H9 (cell line): Measurements from ENCODE around the gene IFT25. TPM values are rescaled to one million over a fixed set of nuclear protein-coding genes. Genes with fewer than 3 reads are reported as not detected.

Source experiments
- DNase-seq: peaks from one replicate; pipeline ENCODE4 v3.0.0-alpha.2; 2017
- H2AFZ ChIP-seq: one replicate; pipeline ENCODE4 v1.6.1; 2013; ENCODE audit warnings: mild to moderate bottlenecking, low read length, control low read depth, moderate library complexity
- H2AK5ac ChIP-seq: 2 replicates; pipeline ENCODE4 v1.6.1; 2013; ENCODE audit warnings: low read length, control low read depth, mixed read lengths; ENCODE audit not compliant: insufficient read length
- H2BK120ac ChIP-seq: one replicate; pipeline ENCODE4 v1.6.1; 2013; ENCODE audit warnings: low read depth, mild to moderate bottlenecking, low read length, control low read depth, inconsistent platforms; ENCODE audit not compliant: poor library complexity, severe bottlenecking
- H2BK12ac ChIP-seq: 2 replicates; pipeline ENCODE4 v1.6.1; 2013; ENCODE audit warnings: low read length, control low read depth, mixed read lengths, low read depth; ENCODE audit not compliant: insufficient read length
- H2BK15ac ChIP-seq: 2 replicates; pipeline ENCODE4 v1.6.1; 2013; ENCODE audit warnings: low read depth, low read length, control low read depth
- H2BK20ac ChIP-seq: one replicate; pipeline ENCODE4 v1.6.1; 2013; ENCODE audit warnings: low read depth, mild to moderate bottlenecking, low read length, control low read depth, inconsistent platforms; ENCODE audit not compliant: poor library complexity, severe bottlenecking
- H2BK5ac ChIP-seq: 2 replicates; pipeline ENCODE4 v1.6.1; 2013; ENCODE audit warnings: low read length, control low read depth, mixed read lengths; ENCODE audit not compliant: insufficient read length
- H3K14ac ChIP-seq: 2 replicates; pipeline ENCODE4 v1.6.1; 2013; ENCODE audit warnings: low read length, control low read depth; ENCODE audit not compliant: insufficient read depth
- H3K18ac ChIP-seq: 2 replicates; pipeline ENCODE4 v1.6.1; 2013; ENCODE audit warnings: low read depth, mild to moderate bottlenecking, mixed read lengths, low read length, control low read depth; ENCODE audit not compliant: insufficient read length
- H3K23ac ChIP-seq: 2 replicates; pipeline ENCODE4 v1.6.1; 2013; ENCODE audit warnings: low read length, control low read depth, mixed read lengths, low read depth; ENCODE audit not compliant: insufficient read length
- H3K23me2 ChIP-seq: 2 replicates; pipeline ENCODE4 v1.6.1; 2013; ENCODE audit warnings: low read depth, mild to moderate bottlenecking, mixed read lengths, low read length, control low read depth; ENCODE audit not compliant: insufficient read length, poor library complexity, severe bottlenecking
- H3K27ac ChIP-seq: 2 replicates; pipeline ENCODE4 v1.5.1; 2013; ENCODE audit warnings: low read length, control low read depth, mixed read lengths, low read depth; ENCODE audit not compliant: insufficient read length
- H3K27me3 ChIP-seq: 2 replicates; pipeline ENCODE4 v1.6.1; 2013; ENCODE audit warnings: low read length, control low read depth, inconsistent platforms; ENCODE audit not compliant: insufficient read depth
- H3K4ac ChIP-seq: 2 replicates; pipeline ENCODE4 v1.6.1; 2013; ENCODE audit warnings: low read depth, mild to moderate bottlenecking, control low read depth, inconsistent platforms, low read length, moderate library complexity
- H3K4me1 ChIP-seq: 2 replicates; pipeline ENCODE4 v1.6.1; 2013; ENCODE audit warnings: low read length, control low read depth, inconsistent platforms; ENCODE audit not compliant: insufficient read depth
- H3K4me2 ChIP-seq: 2 replicates; pipeline ENCODE4 v1.6.1; 2013; ENCODE audit warnings: low read length, control low read depth, mixed read lengths; ENCODE audit not compliant: insufficient read length, insufficient read depth
- H3K56ac ChIP-seq: 2 replicates; pipeline ENCODE4 v1.6.1; 2013; ENCODE audit warnings: low read depth, mild to moderate bottlenecking, mixed read lengths, low read length, control low read depth; ENCODE audit not compliant: insufficient read length
- H3K79me1 ChIP-seq: 2 replicates; pipeline ENCODE4 v1.6.1; 2013; ENCODE audit warnings: low read depth, mild to moderate bottlenecking, moderate library complexity, low read length, control low read depth, inconsistent platforms; ENCODE audit not compliant: insufficient read depth, poor library complexity, severe bottlenecking
- H3K79me2 ChIP-seq: 2 replicates; pipeline ENCODE4 v1.6.1; 2013; ENCODE audit warnings: low read length, control low read depth, inconsistent platforms; ENCODE audit not compliant: insufficient read depth
- H3K9ac ChIP-seq: 2 replicates; pipeline ENCODE4 v1.6.1; 2013; ENCODE audit warnings: low read length, control low read depth, mixed read lengths; ENCODE audit not compliant: insufficient read length; ENCODE audit errors: extremely low read depth
- H3K9me3 ChIP-seq: one replicate; pipeline ENCODE4 v1.6.1; 2013; ENCODE audit warnings: low read depth, low read length, inconsistent platforms; ENCODE audit not compliant: control insufficient read depth
- H3T11ph ChIP-seq: one replicate; pipeline ENCODE4 v1.6.1; 2013; ENCODE audit warnings: mild to moderate bottlenecking, low read length, control low read depth, inconsistent platforms
- H4K20me1 ChIP-seq: one replicate; pipeline ENCODE4 v1.6.1; 2013; ENCODE audit not compliant: control insufficient read depth, insufficient read length, insufficient read depth
- H4K5ac ChIP-seq: 2 replicates; pipeline ENCODE4 v1.6.1; 2013; ENCODE audit warnings: low read depth, mild to moderate bottlenecking, mixed read lengths, low read length, control low read depth; ENCODE audit not compliant: insufficient read length
- H4K8ac ChIP-seq: replicated peaks from 2 replicates; pipeline ENCODE4 v1.6.1; 2013; ENCODE audit warnings: low read length, control low read depth, mixed read lengths, low read depth; ENCODE audit not compliant: insufficient read length
- H4K91ac ChIP-seq: 2 replicates; pipeline ENCODE4 v1.6.1; 2013; ENCODE audit warnings: low read depth, mild to moderate bottlenecking, moderate library complexity, mixed read lengths, low read length, control low read depth; ENCODE audit not compliant: insufficient read length
- H3K27ac Mint-ChIP-seq, 3 experiments: 2 replicates in 2 of 3; 3 replicates in 1 of 3; pipeline ENCODE4 v1.8.0; 2020 to 2021; ENCODE audit warnings: mixed read lengths in 3 of 3, mild to moderate bottlenecking in 1 of 3, moderate library complexity in 1 of 3
- H3K27me3 Mint-ChIP-seq: 2 replicates; pipeline ENCODE4 v1.8.0; 2021; ENCODE audit warnings: low read depth, mild to moderate bottlenecking, moderate library complexity, mixed read lengths
- H3K36me3 Mint-ChIP-seq, 3 experiments: 2 replicates in 2 of 3; 3 replicates in 1 of 3; pipeline ENCODE4 v1.8.0; 2020 to 2021; ENCODE audit warnings: low read depth in 3 of 3, mixed read lengths in 3 of 3; ENCODE audit not compliant: insufficient read depth in 1 of 3
- H3K4me1 Mint-ChIP-seq, 2 experiments: 2 replicates each; pipeline ENCODE4 v1.8.0; 2020; ENCODE audit warnings: mixed read lengths in 2 of 2
- H3K4me3 Mint-ChIP-seq, 2 experiments: 2 replicates in 1 of 2; 3 replicates in 1 of 2; pipeline ENCODE4 v1.8.0; 2020 to 2021; ENCODE audit warnings: mild to moderate bottlenecking in 2 of 2, mixed read lengths in 2 of 2, moderate library complexity in 1 of 2
- H3K9me3 Mint-ChIP-seq, 2 experiments: 2 replicates in 1 of 2; 3 replicates in 1 of 2; pipeline ENCODE4 v1.8.0; 2020; ENCODE audit warnings: mild to moderate bottlenecking in 2 of 2, mixed read lengths in 2 of 2, moderate library complexity in 1 of 2
- WGBS: extraction: QIAGEN DNeasy Blood & Tissue Kit; methylation state at CpG from one replicate; pipeline ENCODE4 v1.1.7; 2013; ENCODE audit warnings: missing lambda C conversion rate, low lambda C conversion rate, mixed read lengths; ENCODE audit not compliant: insufficient read length; ENCODE audit errors: extremely low coverage; 5-methylcytosine and 5-hydroxymethylcytosine counted together
- total RNA-seq: library from RNA; stranded (reverse); gene quantifications from 2 replicates; pipeline ENCODE4 v1.2.1, GENCODE V29; 2021
- TF ChIP-seq, protein P1 (sequence below): fragments of 200-600 bp; sonication (generic); conservative IDR thresholded peaks from 3 replicates; pipeline ENCODE4 v1.8.0; 2021; ENCODE audit warnings: antibody characterized with exemption, mild to moderate bottlenecking

The IFT25 gene
- total RNA-seq, 1 experiment from 2014 or later = 36.8 TPM

GRCh38 chr1:53966794-53967193, 21.3 kb upstream of the IFT25 start:
- Histone ChIP-seq H2BK12ac (no peak overlapping the region), H3K4me1 (0 out of 2 replicates have a peak, but pooled peaks cover 2% of the 10 kb centered on the region), H3K18ac (no peak overlapping the region), H3K4me2 (no peak overlapping the region), H3K56ac (no peak overlapping the region), H4K8ac (no peak overlapping the region), H3K4ac (no peak overlapping the region), H2AK5ac (no peak overlapping the region), H3K23ac (no peak overlapping the region), H2BK15ac (no peak overlapping the region), H4K20me1 (no peaks in the 10 kb centered on the region), H4K5ac (no peak overlapping the region), H3K27ac (no peak overlapping the region), H3K14ac (no peak overlapping the region), H3K27me3 (no peaks in the 10 kb centered on the region), H2AFZ (no peak overlapping the region), H2BK120ac (no peak overlapping the region), H2BK5ac (no peak overlapping the region), H3K9ac (no peak overlapping the region), H4K91ac (no peak overlapping the region), H3K23me2 (no peaks in the 10 kb centered on the region), H2BK20ac (no peak overlapping the region), H3K79me2 (no peaks in the 10 kb centered on the region), H3T11ph (no peak overlapping the region), H3K79me1 (no peaks in the 10 kb centered on the region), H3K9me3 (no peaks in the 10 kb centered on the region)
- no peak overlapping the region for H3K27ac Mint-ChIP-seq
- DNase-seq = no peak
- no CpG with 5 or more reads among the region's 3 CpGs for WGBS
- H3K4me3 Mint-ChIP-seq = no peak overlapping the region
- no peaks in the 10 kb centered on the region for H3K9me3 Mint-ChIP-seq
- H3K4me1 Mint-ChIP-seq = peaks cover 6 to 10% of the 10 kb centered on the region in 2 experiments
- H3K27me3 Mint-ChIP-seq = no peaks in the 10 kb centered on the region
- TF ChIP-seq, protein P1, sequence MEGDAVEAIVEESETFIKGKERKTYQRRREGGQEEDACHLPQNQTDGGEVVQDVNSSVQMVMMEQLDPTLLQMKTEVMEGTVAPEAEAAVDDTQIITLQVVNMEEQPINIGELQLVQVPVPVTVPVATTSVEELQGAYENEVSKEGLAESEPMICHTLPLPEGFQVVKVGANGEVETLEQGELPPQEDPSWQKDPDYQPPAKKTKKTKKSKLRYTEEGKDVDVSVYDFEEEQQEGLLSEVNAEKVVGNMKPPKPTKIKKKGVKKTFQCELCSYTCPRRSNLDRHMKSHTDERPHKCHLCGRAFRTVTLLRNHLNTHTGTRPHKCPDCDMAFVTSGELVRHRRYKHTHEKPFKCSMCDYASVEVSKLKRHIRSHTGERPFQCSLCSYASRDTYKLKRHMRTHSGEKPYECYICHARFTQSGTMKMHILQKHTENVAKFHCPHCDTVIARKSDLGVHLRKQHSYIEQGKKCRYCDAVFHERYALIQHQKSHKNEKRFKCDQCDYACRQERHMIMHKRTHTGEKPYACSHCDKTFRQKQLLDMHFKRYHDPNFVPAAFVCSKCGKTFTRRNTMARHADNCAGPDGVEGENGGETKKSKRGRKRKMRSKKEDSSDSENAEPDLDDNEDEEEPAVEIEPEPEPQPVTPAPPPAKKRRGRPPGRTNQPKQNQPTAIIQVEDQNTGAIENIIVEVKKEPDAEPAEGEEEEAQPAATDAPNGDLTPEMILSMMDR = no peak
- peaks cover 28 to 69% (median 61%) of the 10 kb centered on the region in 3 experiments; a peak in 6 of 7 replicates for H3K36me3 Mint-ChIP-seq
